GM12872 (cell line): Measurements from ENCODE around the gene KRI1.

Source experiments
- TF ChIP-seq, protein P1 (sequence below): IDR thresholded peaks from 3 replicates; pipeline ENCODE4 v1.5.1; 2011; ENCODE audit warnings: low read depth, mild to moderate bottlenecking, low read length, moderate library complexity; ENCODE audit not compliant: insufficient read depth

KRI1 gene

DNA sequence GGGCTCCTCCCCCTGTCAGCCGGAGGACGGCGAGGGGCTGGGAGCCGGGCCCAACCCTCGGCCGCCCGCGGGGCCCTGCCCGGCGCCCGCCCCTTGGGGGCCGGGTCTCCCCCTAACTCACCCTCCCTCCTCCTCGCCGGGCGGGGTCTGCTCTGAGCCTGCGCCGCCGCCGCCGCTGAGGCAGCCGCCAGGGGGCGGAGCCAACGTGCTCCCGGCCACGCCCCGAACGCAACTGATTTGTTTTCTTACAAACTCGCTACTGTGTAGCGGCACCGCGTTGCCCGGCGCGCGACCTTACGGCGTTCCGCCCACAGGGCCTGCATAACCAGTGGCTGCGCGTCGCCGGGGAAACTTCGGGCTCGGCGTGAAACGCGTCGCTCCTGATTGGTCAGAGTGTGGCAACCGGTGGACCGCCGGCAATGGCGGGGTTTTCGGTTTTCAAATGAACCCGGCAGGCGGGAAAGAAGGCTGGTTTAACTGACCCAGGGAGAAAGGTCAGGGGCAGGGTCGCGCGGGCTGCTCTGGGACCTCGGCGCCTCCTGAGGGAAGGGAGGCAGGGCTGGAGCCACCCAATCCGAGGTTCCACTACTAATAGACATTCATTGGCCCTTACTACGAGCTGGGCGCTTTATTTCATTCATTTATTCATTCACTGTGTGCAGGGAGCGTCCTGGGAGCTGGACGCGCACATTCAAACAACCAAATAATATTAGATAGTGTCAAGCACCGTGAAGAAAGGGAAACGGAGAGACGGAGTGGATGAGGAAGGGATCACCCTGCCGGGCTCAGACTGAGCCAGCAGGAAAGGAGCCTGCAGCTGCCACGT is 3.2 kb upstream of the KRI1 start, which contains the start of gene CDKN2D:
TSS of gene CDKN2D (minus strand) at position 154 of the 826 bp plus-strand sequence. CDS start 326 bp downstream, outside the sequence.
- TF ChIP-seq, protein P1, sequence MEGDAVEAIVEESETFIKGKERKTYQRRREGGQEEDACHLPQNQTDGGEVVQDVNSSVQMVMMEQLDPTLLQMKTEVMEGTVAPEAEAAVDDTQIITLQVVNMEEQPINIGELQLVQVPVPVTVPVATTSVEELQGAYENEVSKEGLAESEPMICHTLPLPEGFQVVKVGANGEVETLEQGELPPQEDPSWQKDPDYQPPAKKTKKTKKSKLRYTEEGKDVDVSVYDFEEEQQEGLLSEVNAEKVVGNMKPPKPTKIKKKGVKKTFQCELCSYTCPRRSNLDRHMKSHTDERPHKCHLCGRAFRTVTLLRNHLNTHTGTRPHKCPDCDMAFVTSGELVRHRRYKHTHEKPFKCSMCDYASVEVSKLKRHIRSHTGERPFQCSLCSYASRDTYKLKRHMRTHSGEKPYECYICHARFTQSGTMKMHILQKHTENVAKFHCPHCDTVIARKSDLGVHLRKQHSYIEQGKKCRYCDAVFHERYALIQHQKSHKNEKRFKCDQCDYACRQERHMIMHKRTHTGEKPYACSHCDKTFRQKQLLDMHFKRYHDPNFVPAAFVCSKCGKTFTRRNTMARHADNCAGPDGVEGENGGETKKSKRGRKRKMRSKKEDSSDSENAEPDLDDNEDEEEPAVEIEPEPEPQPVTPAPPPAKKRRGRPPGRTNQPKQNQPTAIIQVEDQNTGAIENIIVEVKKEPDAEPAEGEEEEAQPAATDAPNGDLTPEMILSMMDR = no peak

DNA sequence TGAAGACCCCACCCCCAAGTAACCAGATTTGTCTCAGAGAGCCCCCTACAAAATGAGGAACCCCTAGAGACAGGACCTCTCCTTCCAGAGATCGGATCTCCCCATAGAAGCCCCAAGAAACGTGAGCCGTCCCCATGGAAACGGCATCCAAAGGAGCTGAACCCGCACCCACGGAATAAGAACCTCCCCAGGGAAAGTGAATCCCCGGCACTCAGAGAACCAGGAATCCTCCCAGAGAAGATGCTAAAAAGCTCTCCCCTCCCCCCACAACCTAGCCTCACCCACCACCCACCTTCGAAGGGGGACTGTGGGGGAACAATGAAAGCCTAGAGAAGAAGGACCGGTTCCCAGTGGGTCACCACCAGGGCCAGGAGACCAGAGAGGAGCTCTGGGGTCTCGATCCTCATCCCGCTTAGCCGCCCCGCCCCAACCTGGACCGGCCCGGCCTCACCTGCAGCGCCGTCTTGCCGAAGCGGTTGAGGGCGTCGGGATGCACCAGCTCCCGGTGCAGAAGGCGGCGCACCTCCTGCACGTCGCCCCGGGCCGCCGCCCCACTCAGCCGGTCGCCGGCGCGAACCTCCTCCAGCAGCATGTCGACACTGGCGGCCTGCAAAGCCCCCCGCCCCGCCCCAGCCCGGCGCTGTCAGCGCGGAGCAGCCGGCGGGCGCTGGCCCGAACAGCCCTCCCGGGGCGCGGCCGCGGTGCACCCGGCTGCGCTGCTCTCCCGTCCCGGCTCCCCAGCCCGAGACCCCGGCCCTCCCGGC is 2.4 kb upstream of the KRI1 start:
- TF ChIP-seq, protein P1 = peak; percentile 9; the same call in 1 of the 3 replicates

DNA sequence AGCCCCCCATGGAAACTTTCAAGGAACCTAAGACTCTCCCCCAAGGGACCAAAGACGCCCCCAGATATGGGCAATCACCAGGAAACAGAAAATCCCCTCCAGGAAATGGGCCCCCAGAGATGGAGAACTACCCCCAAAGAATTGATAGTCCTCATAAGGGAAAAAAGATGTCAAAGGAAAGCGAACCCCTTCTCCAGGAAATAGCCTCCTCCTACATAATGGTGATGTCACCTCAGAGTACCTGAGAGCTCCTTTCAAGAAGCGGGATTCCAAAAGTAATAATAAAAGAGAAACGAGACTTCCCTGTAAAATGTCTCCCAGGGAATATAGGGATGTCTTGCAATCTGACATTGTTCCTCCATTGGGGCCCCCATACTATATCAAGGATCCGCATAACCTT is 1.8 kb upstream of the KRI1 start:
- TF ChIP-seq, protein P1 = no peak

DNA sequence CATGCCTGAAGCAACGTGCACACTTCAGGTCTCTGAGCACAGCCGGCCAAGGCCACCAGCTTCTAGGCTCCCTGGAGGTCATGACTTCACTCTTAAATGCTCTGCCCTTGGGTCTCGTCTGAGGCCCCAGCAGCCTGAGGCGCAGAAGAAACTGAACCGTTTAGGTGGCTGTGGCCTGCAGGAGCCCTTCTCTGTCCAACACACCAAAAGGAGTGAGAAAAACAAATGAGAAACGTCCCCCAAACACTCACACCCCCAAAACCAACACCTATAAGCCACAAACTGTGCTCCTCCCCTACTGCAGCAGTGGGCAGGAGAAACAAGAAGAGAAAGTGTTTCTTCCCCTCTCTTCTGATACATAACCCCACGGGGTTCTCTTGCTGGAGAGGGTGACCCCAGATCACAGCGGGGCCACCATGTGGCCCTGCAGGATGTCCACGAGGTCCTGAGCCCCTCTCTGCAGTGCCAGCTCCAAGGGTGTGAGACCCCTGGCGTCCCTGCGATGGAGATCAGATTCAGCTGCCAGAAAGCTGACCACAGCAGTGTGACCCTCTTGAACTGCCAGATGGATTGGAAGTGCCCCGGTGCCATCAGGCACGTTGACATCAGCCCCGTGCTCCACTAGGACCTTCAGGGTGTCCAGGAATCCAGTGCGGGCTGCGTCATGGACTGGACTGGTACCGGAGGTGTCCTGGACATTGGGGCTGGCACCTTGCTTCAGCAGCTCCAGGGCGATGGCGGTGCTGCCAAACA is 1.0 kb upstream of the KRI1 start:
- TF ChIP-seq, protein P1 = no peak

DNA sequence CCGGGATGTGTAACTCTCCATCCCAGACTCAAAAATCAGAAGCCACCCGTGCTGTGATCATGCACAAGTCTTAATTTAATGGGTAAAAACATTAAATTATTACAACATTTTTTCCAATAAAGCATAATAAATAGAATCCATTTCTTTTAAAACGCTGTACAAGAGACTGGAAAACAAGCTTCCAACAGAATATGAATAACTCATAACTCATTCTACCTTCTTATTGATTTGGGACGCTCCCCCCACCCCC is 523 bp upstream of the KRI1 start:
- TF ChIP-seq, protein P1 = no peak

DNA sequence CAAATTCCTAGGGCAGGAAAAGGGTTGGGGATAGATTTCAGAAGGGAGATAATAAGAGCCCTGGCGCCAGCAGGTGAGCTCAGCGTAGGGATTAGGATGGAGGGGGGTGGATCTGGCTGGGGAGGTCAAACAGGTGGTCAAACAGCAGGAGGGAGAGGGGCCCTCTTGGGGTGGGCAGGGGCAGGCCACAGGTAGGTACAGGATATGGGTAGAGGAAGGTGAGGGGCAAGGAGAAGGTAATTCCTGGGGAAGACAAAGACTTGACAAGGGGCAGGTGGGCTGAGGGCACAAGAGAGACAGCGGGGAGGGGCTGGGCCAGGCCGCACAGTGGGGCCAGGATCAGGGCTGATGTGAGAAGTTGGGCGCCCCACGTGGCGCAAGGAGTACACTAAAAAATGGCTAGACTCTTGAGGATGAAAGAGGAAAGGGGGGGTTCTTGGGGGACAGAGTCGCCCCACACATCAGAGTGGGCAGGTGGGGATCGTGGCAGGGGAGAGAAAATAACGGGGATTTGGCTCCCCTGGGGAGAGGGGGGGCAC is 713 bp downstream of the KRI1 start:
- TF ChIP-seq, protein P1 = peak; percentile 53

DNA sequence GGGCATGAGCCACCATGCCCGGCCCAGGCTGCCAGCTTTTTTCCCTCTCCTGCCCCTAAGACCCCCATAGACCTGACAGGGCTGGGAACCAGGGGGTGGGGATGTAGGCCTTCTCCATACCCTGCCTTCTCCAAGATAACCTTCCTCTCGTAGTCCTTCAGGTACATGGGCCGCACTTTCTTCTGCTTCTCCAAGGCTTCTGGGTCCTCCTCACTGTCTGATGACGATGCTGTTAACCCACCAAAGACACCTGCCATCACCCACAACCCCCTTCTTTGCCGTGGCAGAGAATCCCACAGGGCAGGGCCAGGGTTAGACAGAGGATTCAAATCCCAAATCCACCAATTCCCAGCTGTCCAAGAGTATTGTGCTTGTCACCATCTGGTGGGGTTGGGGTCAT is 3.2 kb downstream of the KRI1 start:
- TF ChIP-seq, protein P1 = no peak
